ENCODE measurements around the gene LRMDA. TPM values are rescaled to one million over a fixed set of nuclear protein-coding genes. Genes with fewer than 3 reads are reported as not detected.
A peak's percentile ranks its signal among the peaks of the same experiment; 100 is the strongest.

Gene LRMDA
- total and polyA plus RNA-seq, 2 of the 4 experiments (the other 2 are of a cell fraction) = 0.07 TPM; not detected in 1

- Histone ChIP-seq H4K20me1 (ENCODE audit: insufficient read depth, low read length) (no peaks in the 10 kb centered on the region), H3K56ac (ENCODE audit: extremely low read depth, insufficient read depth, low read length) (no peak overlapping the region), H2BK5ac (ENCODE audit: low read depth, low read length, poor library complexity, severe bottlenecking) (no peak overlapping the region), H4K91ac (ENCODE audit: insufficient read depth, low read depth, low read length) (no peak overlapping the region), H2AK9ac (replicated peaks; ENCODE audit: low read depth, low read length, poor library complexity) (no peak overlapping the region), H3K4me3 (ENCODE audit: insufficient read depth, low read depth, low read length) (no peak overlapping the region), H3K27ac (ENCODE audit: insufficient read depth, low read length) (no peak overlapping the region), H4K8ac (ENCODE audit: low read depth in 2 of 2, low read length in 2 of 2) (no peak overlapping the region), H3K18ac (ENCODE audit: low read depth, low read length) (no peak overlapping the region), H3K36me3 (ENCODE audit: control insufficient read depth, insufficient read depth, low read length) (no peaks in the 10 kb centered on the region), H3K4me1 (ENCODE audit: control insufficient read depth, insufficient read depth, low read length) (no peaks in the 10 kb centered on the region), H3K14ac (replicated peaks; ENCODE audit: low read depth, low read length) (no peak overlapping the region), H3K4me2 (ENCODE audit: low read depth, low read length) (no peak overlapping the region), H3K79me1 (ENCODE audit: low read depth in 1 of 2, low read length in 2 of 2) (no peaks in the 10 kb centered on the region), H2BK120ac (ENCODE audit: low read depth, low read length) (no peak overlapping the region), H3K4ac (ENCODE audit: low read depth, low read length) (no peak overlapping the region), H2BK15ac (ENCODE audit: low read depth, low read length) (no peak overlapping the region), H3K9me3 (ENCODE audit: control insufficient read depth, insufficient read depth, low read length) (peaks cover 2% of the 10 kb centered on the region; the same call in 1 of the 2 replicates), H3K9ac (ENCODE audit: low read depth, low read length) (no peak overlapping the region), H2AFZ (replicated peaks; ENCODE audit: low read length, poor library complexity) (no peak overlapping the region), H2BK20ac (ENCODE audit: low read depth, low read length) (no peak overlapping the region), H4K5ac (ENCODE audit: low read depth, low read length) (no peak overlapping the region), H3K27me3 (ENCODE audit: control insufficient read depth, insufficient read depth, low read length) (peaks cover 7% of the 10 kb centered on the region; the same call in 1 of the 2 replicates), H2AK5ac (ENCODE audit: low read depth, low read length) (no peak overlapping the region), H3K9me1 (ENCODE audit: insufficient read depth, low read length) (no peaks in the 10 kb centered on the region), H3K23ac (ENCODE audit: low read depth, low read length) (no peak overlapping the region)
- intact Hi-C loops (cut with micrococcal nuclease) (no loop called here), in situ Hi-C loops (cut with MboI; ENCODE audit: low sequenced_read_pairs) (no loop called here), dilution Hi-C loops (cut with HindIII; ENCODE audit: low sequenced_read_pairs, unreplicated experiment) (no loop called here)
- no peak for DNase-seq
- ATAC-seq (ENCODE audit: low read depth) = no peak
- CTCF ChIA-PET = no interaction called here
- TF ChIP-seq NFE2L2 (IDR thresholded peaks at IDR 0.05; ENCODE audit: low read depth, low read length) = no peak
- peak; percentile 68 for TF ChIP-seq MAFK (IDR thresholded peaks at IDR 0.05; ENCODE audit: low read depth, low read length)
- POLR2A ChIA-PET (ENCODE audit: unreplicated experiment) = no interaction called here
- WGBS, 2 experiments (ENCODE audit: extremely low coverage in 2 of 2, insufficient read length in 1 of 2) = no CpG with 5 or more reads among the region's 1 CpG
- BruUV-seq (replicated peaks) = no TSS peak
Observed at GRCh38 chr10:75483188-75483587, 51.8 kb downstream of the LRMDA start.

Measured in IMR-90 (cell line).